Activated CD8-positive, alpha-beta memory T cell treated with anti-CD3 and anti-CD28 coated beads, Interleukin-2, amount 50 U/mL, for 24 hours (primary cell): ENCODE data around the gene NEK5.
A peak's percentile ranks its signal among the peaks of the same experiment; 100 is the strongest.

Experiments
- DNase-seq: peaks from one replicate; pipeline ENCODE4 v3.0.0-alpha.2; 2020; ENCODE audit errors: extremely low read depth

NEK5 gene

GRCh38 chr13:52011632-52012511, 117.0 kb downstream of the NEK5 start, which contains the start of gene ALG11:
Gene ALG11, plus strand, starts transcription at chr13:52012398. Its CDS starts 21 bp downstream, at chr13:52012419.
- DNase-seq, result peak; percentile 100

GRCh38 chr13:52010890-52011631, 117.8 kb downstream of the NEK5 start, which contains the start of gene ATP7B:
Gene ATP7B, minus strand, starts transcription at chr13:52011450. Its CDS starts 113 bp downstream, at chr13:52011337.
- DNase-seq, result no peak

- DNase-seq, result no peak
These were observed 118.9 kb downstream of the NEK5 start for GRCh38 chr13:52009946-52010345.

GRCh38 chr13:52006523-52007245, 122.2 kb downstream of the NEK5 start:
- DNase-seq, result no peak

DNA sequence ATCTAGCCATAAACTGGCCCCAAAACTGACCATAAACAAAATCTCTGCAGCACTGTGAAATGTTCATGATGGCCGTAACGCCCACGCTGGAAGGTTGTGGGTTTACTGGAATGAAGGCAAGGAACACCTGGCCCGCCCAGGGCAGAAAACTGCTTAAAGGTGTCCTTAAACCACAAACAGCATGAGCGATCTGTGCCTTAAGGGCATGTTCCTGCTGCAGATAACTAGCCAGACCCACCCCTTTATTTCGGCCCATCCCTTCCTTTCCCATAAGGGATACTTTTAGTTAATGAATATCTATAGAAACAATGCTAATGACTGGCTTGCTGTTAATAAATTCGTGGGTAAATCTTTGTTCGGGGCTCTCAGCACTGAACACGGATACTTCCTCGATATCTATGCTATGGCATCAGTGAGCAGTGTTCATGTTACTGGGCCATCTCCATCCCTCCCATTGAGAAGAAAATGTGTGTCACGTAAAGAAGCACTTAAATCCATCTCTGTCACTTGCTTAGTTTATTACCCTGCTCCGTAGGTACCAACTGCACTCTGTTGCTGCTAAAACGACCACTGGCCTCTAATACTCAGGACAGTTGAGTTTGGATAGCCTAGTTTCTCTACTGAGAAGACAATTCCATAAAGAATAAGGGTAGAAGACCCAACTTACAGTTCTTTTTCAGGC, 122.9 kb downstream of the NEK5 start:
- DNase-seq, result no peak

- DNase-seq, result no peak
These were observed 124.2 kb downstream of the NEK5 start for GRCh38 chr13:52004511-52005170.

- no peak for DNase-seq
These were observed 125.3 kb downstream of the NEK5 start for GRCh38 chr13:52003541-52003940.

- DNase-seq, result no peak
These were observed 126.5 kb downstream of the NEK5 start for GRCh38 chr13:52002361-52002760.

GRCh38 chr13:52001120-52001731, 127.6 kb downstream of the NEK5 start:
- no peak for DNase-seq

DNA sequence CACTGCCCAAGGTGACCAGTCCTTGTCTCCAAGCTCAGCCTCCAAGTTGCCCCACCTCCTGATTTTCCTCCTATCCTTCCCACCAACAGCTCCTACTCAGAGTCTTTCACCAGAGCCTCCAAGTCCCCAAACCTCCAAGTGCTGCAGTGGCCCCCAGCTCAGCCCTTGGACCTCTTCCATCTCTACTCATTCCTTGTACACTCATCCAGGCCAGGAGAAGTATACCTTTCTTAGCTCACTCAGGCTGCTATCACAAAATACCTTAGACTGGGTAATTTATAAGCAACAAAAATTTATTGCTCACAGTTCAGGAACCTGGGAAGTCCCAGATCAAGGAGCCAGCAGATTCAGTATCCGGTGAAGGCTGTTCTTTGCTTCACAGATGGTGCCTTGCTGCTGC, 129.0 kb downstream of the NEK5 start:
- no peak for DNase-seq

GRCh38 chr13:51999510-51999911, 129.4 kb downstream of the NEK5 start:
- no peak for DNase-seq

DNA sequence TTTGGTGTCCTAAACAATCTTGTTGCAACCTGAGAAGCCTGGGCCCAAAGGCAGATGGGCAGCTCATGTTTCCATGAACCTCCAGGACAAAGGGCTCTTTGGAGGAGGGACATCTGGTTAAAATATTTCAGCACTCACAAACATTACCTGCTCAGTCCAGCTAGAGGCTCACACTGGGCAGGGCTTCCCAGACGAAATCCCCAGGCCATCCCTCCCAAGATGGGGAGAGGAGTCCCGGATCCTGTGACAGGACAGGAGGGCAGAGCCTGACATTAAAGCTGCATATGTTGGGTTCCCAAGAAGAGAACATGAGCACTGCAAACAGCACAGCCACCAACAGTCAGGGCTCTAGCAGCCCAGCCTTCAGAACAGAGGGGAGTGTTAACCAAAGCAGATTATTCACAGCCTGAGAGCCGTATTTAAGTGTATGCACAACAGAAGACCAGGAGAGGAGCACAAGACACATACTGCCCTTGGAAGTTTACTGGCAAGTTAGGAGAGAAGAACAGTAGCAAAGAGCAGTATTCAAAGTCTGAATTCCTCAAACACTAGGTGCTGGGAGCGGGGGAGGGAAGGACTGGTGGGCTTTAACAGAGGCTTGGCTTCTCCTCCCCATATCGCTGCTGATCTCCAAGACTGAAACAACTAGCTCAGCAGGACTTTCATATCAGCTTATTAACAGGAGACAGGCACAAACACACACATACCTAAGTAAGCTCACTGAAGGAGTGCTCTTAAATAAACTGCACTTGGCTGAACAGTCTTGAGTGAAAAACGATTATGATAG, 130.0 kb downstream of the NEK5 start:
- DNase-seq, result no peak

- no peak for DNase-seq
These were observed 131.1 kb downstream of the NEK5 start for GRCh38 chr13:51997641-51998330.

GRCh38 chr13:51997186-51997585, 131.7 kb downstream of the NEK5 start:
- no peak for DNase-seq

- no peak for DNase-seq
These were observed 132.2 kb downstream of the NEK5 start for GRCh38 chr13:51996641-51997040.

- no peak for DNase-seq
These were observed 133.0 kb downstream of the NEK5 start for GRCh38 chr13:51995677-51996551.

GRCh38 chr13:51993713-51994112, 135.2 kb downstream of the NEK5 start:
- DNase-seq, result no peak

- no peak for DNase-seq
These were observed 139.8 kb downstream of the NEK5 start for GRCh38 chr13:51988988-51989618.
